ENCODE data around the gene ZNF683. TPM values are rescaled to one million over a fixed set of nuclear protein-coding genes. Genes with fewer than 3 reads are reported as not detected.

Gene ZNF683
- total and polyA plus RNA-seq, 10 of the 15 experiments (the other 5 are each of a cell fraction or from before 2014, with no cell fraction given): not detected

- in situ Hi-C loops (cut with MboI): no loop called here
Measured at GRCh38 chr1:26370591-26371382, 1.8 kb downstream of the ZNF683 start.

More at GRCh38 chr1:26370591-26371382, 1.8 kb downstream of the ZNF683 start:
- Histone ChIP-seq H3K4me2 (ENCODE audit: control insufficient read depth, insufficient read depth) (no peak overlapping the region), H3K9ac (ENCODE audit: control insufficient read depth, insufficient read depth, low read length) (no peak overlapping the region), H3K36me3 (ENCODE audit: control insufficient read depth in 2 of 2, insufficient read depth in 2 of 2, low read length in 1 of 2) (no peaks in the 10 kb centered on the region), H3K79me2 (ENCODE audit: control insufficient read depth, insufficient read depth, low read length) (no peaks in the 10 kb centered on the region), H3K27me3 (replicated peaks in 1 of 2; ENCODE audit: control insufficient read depth in 2 of 2, insufficient read depth in 2 of 2, low read length in 1 of 2) (no peaks in the 10 kb centered on the region), H3K27ac (ENCODE audit: control insufficient read depth, insufficient read depth) (no peak overlapping the region), H3K4me1 (ENCODE audit: control insufficient read depth, insufficient read depth, low read length) (0 out of 2 replicates have a peak, but pooled peaks cover 7% of the 10 kb centered on the region), H2AFZ (ENCODE audit: control insufficient read depth, low read depth, low read length) (no peak overlapping the region), H4K20me1 (ENCODE audit: control insufficient read depth, insufficient read depth) (no peaks in the 10 kb centered on the region), H3K9me3 (replicated peaks; ENCODE audit: control insufficient read depth, insufficient read depth, low read length) (no peaks in the 10 kb centered on the region; the same call in 2 of the 3 replicates), H3K4me3 (no peak overlapping the region)
- intact Hi-C loops (cut with micrococcal nuclease; ENCODE audit: unreplicated experiment): no loop called here
- ChIA-PET SMC1A (ENCODE audit: uncharacterized antibody, unreplicated experiment) (no interaction called here), RAD21 (ENCODE audit: unreplicated experiment) (no interaction called here), CTCF (interaction anchor here (1.1 kb wide), 1 partner anchor 85 kb away, joined by 3 read pairs; no protein-coding TSS in a partner anchor), POLR2A (interaction anchor here (0.7 kb wide), 1 partner anchor 11 kb away, joined by 4 read pairs; no protein-coding TSS in a partner anchor)
- WGBS (ENCODE audit: insufficient coverage, insufficient replicate concordance, low lambda C conversion rate, missing lambda C conversion rate): 8% methylated on average over 6 of the region's 6 CpGs
- FAIRE-seq: no peak
- no peak for DNase-seq (ENCODE audit: low read depth, low spot score)
- ATAC-seq: no peak
- BruUV-seq (replicated peaks): no TSS peak
- no peak for TF ChIP-seq PKNOX1 (IDR thresholded peaks at IDR 0.05)
- TF ChIP-seq NR2C1 (IDR thresholded peaks at IDR 0.05): no peak
- no peak for TF ChIP-seq ATF3 (IDR thresholded peaks at IDR 0.05; ENCODE audit: borderline replicate concordance, extremely low read depth, low read depth, low read length)
- TF ChIP-seq HDAC2 (IDR thresholded peaks at IDR 0.05): no peak
- no peak for TF ChIP-seq JUND (IDR thresholded peaks at IDR 0.05; ENCODE audit: low read depth, low read length)
- TF ChIP-seq IRF4 (IDR thresholded peaks at IDR 0.05; ENCODE audit: low read depth, low read length): no peak
- no peak for TF ChIP-seq PML (IDR thresholded peaks at IDR 0.05; ENCODE audit: low read length)
- no peak for TF ChIP-seq NFYB (IDR thresholded peaks at IDR 0.05; ENCODE audit: insufficient read depth, low read depth, low read length)
- TF ChIP-seq ESRRA (IDR thresholded peaks at IDR 0.05; ENCODE audit: low read length): no peak
- no peak for TF ChIP-seq CHD4 (IDR thresholded peaks at IDR 0.05)
